CD4-positive, alpha-beta T cell (primary cell): ENCODE results near the gene SH2D1B. TPM values are rescaled to one million over a fixed set of nuclear protein-coding genes. Genes with fewer than 3 reads are reported as not detected.

Experiments used
- ATAC-seq: fragments of 200-7000 bp; cut with Tn5 transposase; one replicate; pipeline ENCODE4 v1.10.0; 2022; ENCODE audit warnings: mild to moderate bottlenecking; ENCODE audit not compliant: poor library complexity
- CTCF ChIA-PET: fragments of 350-600 bp; sonication (Branson Sonifier 250); formaldehyde crosslinking; loops from one replicate; lab custom pipeline; 2021; ENCODE audit warnings: antibody characterized with exemption, inconsistent platforms; lab: Charles Lee
- POLR2A ChIA-PET: fragments of 350-600 bp; sonication (Branson Sonifier 250); formaldehyde crosslinking; loops from one replicate; lab custom pipeline; 2021; ENCODE audit warnings: antibody characterized with exemption, inconsistent platforms; lab: Charles Lee
- DNase-seq, 14 experiments: peaks; one replicate each; pipeline ENCODE4 v3.0.0-alpha.2; 2013 to 2020; ENCODE audit warnings: mixed read lengths in 2 of 14
- H3K27ac ChIP-seq, 2 donors: one replicate each; pipeline versions ENCODE4 v1.5.1 to v1.7.0; 2013; ENCODE audit warnings: low read length in 2 of 2, low read depth in 1 of 2, mild to moderate bottlenecking in 1 of 2
- H3K27me3 ChIP-seq, 2 experiments: 1 replicate in 1 of 2; 2 replicates in 1 of 2; pipeline versions ENCODE4 v1.6.1 to v1.7.0; 2013; ENCODE audit warnings: low read length in 2 of 2, control low read depth in 1 of 2, mild to moderate bottlenecking in 1 of 2, moderate library complexity in 1 of 2; ENCODE audit not compliant: insufficient read depth in 2 of 2, control insufficient read depth in 1 of 2
- H3K36me3 ChIP-seq: one replicate; pipeline ENCODE4 v1.6.1; 2013; ENCODE audit warnings: low read length, control low read depth; ENCODE audit not compliant: insufficient read depth
- H3K4me1 ChIP-seq: one replicate; pipeline ENCODE4 v1.6.1; 2013; ENCODE audit warnings: low read length, control low read depth; ENCODE audit not compliant: insufficient read depth
- H3K4me3 ChIP-seq: one replicate; pipeline ENCODE4 v1.5.1; 2013; ENCODE audit warnings: mild to moderate bottlenecking, low read length, moderate library complexity
- H3K9me3 ChIP-seq, 2 experiments: 1 replicate in 1 of 2; 2 replicates in 1 of 2; pipeline versions ENCODE4 v1.6.1 to v1.7.0; 2013; ENCODE audit warnings: low read length in 2 of 2, mild to moderate bottlenecking in 2 of 2, control low read depth in 1 of 2, moderate library complexity in 1 of 2; ENCODE audit not compliant: control insufficient read depth in 1 of 2, insufficient read depth in 1 of 2
- H3K27ac Mint-ChIP-seq: one replicate; pipeline ENCODE4 v1.8.0; 2020; ENCODE audit warnings: mixed read lengths
- H3K27me3 Mint-ChIP-seq: one replicate; pipeline ENCODE4 v1.8.0; 2021; ENCODE audit warnings: mixed read lengths
- H3K36me3 Mint-ChIP-seq: one replicate; pipeline ENCODE4 v1.8.0; 2021; ENCODE audit warnings: low read depth, mixed read lengths
- H3K4me1 Mint-ChIP-seq: one replicate; pipeline ENCODE4 v1.8.0; 2021; ENCODE audit warnings: low read depth, mixed read lengths
- H3K4me3 Mint-ChIP-seq: one replicate; pipeline ENCODE4 v1.8.0; 2020; ENCODE audit warnings: mild to moderate bottlenecking, mixed read lengths
- H3K9me3 Mint-ChIP-seq: one replicate; pipeline ENCODE4 v1.8.0; 2020; ENCODE audit warnings: mixed read lengths
- intact Hi-C, 2 experiments: fragments of 100-400 bp; cut with DNase I in 1 of 2; cut with micrococcal nuclease in 1 of 2; formaldehyde crosslinking; loops; one replicate each; pipeline versions ENCODE4 v1.15.1 to v1.9.0; 2023 to 2025; cut with DNase I, micrococcal nuclease
- total RNA-seq, 174 experiments: library from RNA in 2 of 174; stranded (reverse) in 2 of 174; gene quantifications; one replicate each; pipeline ENCODE4 v1.2.3 and lab custom pipeline; 2021 to 2026
- TF ChIP-seq, protein P1 (sequence below): fragments of 200-600 bp; IDR thresholded peaks from one replicate; pipeline ENCODE4 v1.8.0; 2022; ENCODE audit warnings: antibody characterized with exemption, mild to moderate bottlenecking

The SH2D1B gene
- total RNA-seq, 2 experiments from 2014 or later, result not detected

DNA sequence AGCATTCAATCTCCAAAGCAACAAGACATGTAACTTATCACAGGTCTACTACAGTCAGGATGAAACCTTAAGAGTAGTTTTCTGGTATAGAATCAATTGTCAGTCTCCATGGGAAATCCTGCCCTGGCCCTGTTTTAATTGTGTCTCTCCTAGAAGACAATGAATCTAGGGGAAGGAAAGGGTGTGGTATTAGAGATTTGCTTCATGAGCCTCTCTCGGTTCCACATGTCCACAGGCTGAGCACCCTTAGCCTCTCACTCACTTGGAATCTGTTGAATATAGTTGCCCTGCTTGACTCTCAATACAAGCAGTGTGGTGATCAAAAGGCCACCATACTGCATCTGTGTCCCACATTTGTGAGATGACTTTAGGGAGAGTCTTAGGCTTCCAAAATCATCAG is 53.0 kb downstream of the SH2D1B start:
- no peak overlapping the region for H3K27ac Mint-ChIP-seq
- Histone ChIP-seq H3K4me1 (no peaks in the 10 kb centered on the region), H3K27me3 (peaks cover 0 to 3% of the 10 kb centered on the region in 2 experiments), H3K4me3 (no peak overlapping the region), H3K27ac (no peak overlapping the region), H3K9me3 (no peaks in the 10 kb centered on the region), H3K36me3 (no peaks in the 10 kb centered on the region)
- no peak overlapping the region for H3K4me3 Mint-ChIP-seq
- H3K9me3 Mint-ChIP-seq, result no peaks in the 10 kb centered on the region
- H3K4me1 Mint-ChIP-seq, result no peaks in the 10 kb centered on the region
- no peak for DNase-seq
- no peaks in the 10 kb centered on the region for H3K36me3 Mint-ChIP-seq
- no peak for ATAC-seq
- ChIA-PET POLR2A (no interaction called here), CTCF (no interaction called here)
- H3K27me3 Mint-ChIP-seq, result peaks cover 13% of the 10 kb centered on the region
- TF ChIP-seq, protein P1, sequence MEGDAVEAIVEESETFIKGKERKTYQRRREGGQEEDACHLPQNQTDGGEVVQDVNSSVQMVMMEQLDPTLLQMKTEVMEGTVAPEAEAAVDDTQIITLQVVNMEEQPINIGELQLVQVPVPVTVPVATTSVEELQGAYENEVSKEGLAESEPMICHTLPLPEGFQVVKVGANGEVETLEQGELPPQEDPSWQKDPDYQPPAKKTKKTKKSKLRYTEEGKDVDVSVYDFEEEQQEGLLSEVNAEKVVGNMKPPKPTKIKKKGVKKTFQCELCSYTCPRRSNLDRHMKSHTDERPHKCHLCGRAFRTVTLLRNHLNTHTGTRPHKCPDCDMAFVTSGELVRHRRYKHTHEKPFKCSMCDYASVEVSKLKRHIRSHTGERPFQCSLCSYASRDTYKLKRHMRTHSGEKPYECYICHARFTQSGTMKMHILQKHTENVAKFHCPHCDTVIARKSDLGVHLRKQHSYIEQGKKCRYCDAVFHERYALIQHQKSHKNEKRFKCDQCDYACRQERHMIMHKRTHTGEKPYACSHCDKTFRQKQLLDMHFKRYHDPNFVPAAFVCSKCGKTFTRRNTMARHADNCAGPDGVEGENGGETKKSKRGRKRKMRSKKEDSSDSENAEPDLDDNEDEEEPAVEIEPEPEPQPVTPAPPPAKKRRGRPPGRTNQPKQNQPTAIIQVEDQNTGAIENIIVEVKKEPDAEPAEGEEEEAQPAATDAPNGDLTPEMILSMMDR, result no peak
- intact Hi-C loops, result no loop called here

DNA sequence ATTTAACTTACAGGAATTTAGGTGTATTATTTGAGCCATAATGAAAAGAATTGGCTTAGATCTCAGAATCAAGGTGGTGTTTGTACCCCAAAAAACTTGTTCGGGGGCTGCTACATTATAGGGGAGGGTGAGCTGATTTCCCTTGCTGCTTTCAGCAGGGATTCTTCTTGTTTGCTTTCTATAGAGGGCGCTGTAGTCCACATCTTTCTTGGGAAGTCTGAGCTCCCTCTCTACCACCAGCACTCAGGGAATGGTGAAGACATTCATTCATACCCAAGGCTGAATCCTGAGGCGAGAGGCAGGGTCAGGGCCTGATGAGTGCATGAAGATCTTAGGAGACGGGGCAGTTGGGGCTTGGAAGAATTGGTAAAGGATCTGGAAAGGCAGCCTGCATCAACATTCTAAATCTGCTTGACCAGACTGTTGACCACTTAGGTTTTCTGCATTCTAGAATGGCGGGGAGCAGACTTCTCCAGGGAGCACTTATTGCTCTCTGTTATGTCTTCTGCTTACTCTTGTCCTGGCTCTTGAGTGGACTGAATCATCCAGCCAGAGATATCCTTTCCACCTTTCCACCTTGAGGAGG is 54.2 kb downstream of the SH2D1B start:
- DNase-seq, result peak in 2 of 14 experiments; percentile 8 to 19
- no peak for ATAC-seq
- Histone ChIP-seq H3K9me3 (no peaks in the 10 kb centered on the region), H3K27me3 (peaks cover 0 to 3% of the 10 kb centered on the region in 2 experiments), H3K27ac (no peak overlapping the region), H3K36me3 (no peaks in the 10 kb centered on the region), H3K4me3 (no peak overlapping the region), H3K4me1 (no peaks in the 10 kb centered on the region)
- TF ChIP-seq, protein P1, result no peak
- intact Hi-C loops, result no loop called here
- no peaks in the 10 kb centered on the region for H3K9me3 Mint-ChIP-seq
- peaks cover 13% of the 10 kb centered on the region for H3K27me3 Mint-ChIP-seq
- no peaks in the 10 kb centered on the region for H3K4me1 Mint-ChIP-seq
- ChIA-PET POLR2A (no interaction called here), CTCF (no interaction called here)
- H3K4me3 Mint-ChIP-seq, result no peak overlapping the region
- no peaks in the 10 kb centered on the region for H3K36me3 Mint-ChIP-seq
- no peak overlapping the region for H3K27ac Mint-ChIP-seq

DNA sequence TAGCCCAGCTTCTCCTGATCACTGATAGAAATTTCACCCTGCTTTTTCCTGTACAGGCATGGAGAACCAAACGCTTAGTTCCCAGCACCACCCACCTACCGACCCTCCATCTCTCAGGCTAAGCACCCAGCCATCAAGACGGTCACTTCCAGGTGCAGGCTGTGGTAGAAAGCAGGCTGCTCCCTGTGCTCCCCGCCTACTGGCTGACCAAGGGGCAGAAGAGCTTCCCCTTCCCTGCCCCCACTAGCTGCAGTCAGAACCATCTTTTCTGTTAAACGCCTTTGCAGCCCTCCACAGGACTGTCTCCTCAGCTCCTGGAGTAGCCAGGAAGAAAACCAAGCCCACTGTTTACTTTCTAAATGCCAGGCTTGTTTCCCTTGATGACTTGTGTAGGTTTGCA is 58.2 kb downstream of the SH2D1B start:
- Histone ChIP-seq H3K4me3 (no peak overlapping the region), H3K9me3 (no peaks in the 10 kb centered on the region), H3K27me3 (peaks cover 0 to 3% of the 10 kb centered on the region in 2 experiments), H3K4me1 (no peaks in the 10 kb centered on the region), H3K27ac (no peak overlapping the region), H3K36me3 (no peaks in the 10 kb centered on the region)
- Mint-ChIP-seq H3K36me3 (no peaks in the 10 kb centered on the region), H3K4me3 (no peak overlapping the region), H3K9me3 (no peaks in the 10 kb centered on the region), H3K27ac (no peak overlapping the region), H3K4me1 (no peaks in the 10 kb centered on the region), H3K27me3 (peaks cover 13% of the 10 kb centered on the region)
- DNase-seq (no peak), ATAC-seq (no peak)
- intact Hi-C loops, result no loop called here
- ChIA-PET POLR2A (no interaction called here), CTCF (no interaction called here)
- TF ChIP-seq, protein P1, result no peak
